CD4-positive, alpha-beta T cell (primary cell): Measurements from ENCODE around the gene SLCO4A1. TPM values are rescaled to one million over a fixed set of nuclear protein-coding genes. Genes with fewer than 3 reads are reported as not detected.

Experiments used
- ATAC-seq: fragments of 200-7000 bp; cut with Tn5 transposase; one replicate; pipeline ENCODE4 v1.10.0; 2022; ENCODE audit warnings: mild to moderate bottlenecking; ENCODE audit not compliant: poor library complexity
- CTCF ChIA-PET: fragments of 350-600 bp; sonication (Branson Sonifier 250); formaldehyde crosslinking; loops from one replicate; lab custom pipeline; 2021; ENCODE audit warnings: antibody characterized with exemption, inconsistent platforms; lab: Charles Lee
- POLR2A ChIA-PET: fragments of 350-600 bp; sonication (Branson Sonifier 250); formaldehyde crosslinking; loops from one replicate; lab custom pipeline; 2021; ENCODE audit warnings: antibody characterized with exemption, inconsistent platforms; lab: Charles Lee
- DNase-seq, 14 experiments: peaks; one replicate each; pipeline ENCODE4 v3.0.0-alpha.2; 2013 to 2020; ENCODE audit warnings: mixed read lengths in 2 of 14
- H3K27ac ChIP-seq, 2 donors: one replicate each; pipeline versions ENCODE4 v1.5.1 to v1.7.0; 2013; ENCODE audit warnings: low read length in 2 of 2, low read depth in 1 of 2, mild to moderate bottlenecking in 1 of 2
- H3K27me3 ChIP-seq, 2 experiments: 1 replicate in 1 of 2; 2 replicates in 1 of 2; pipeline versions ENCODE4 v1.6.1 to v1.7.0; 2013; ENCODE audit warnings: low read length in 2 of 2, control low read depth in 1 of 2, mild to moderate bottlenecking in 1 of 2, moderate library complexity in 1 of 2; ENCODE audit not compliant: insufficient read depth in 2 of 2, control insufficient read depth in 1 of 2
- H3K36me3 ChIP-seq: one replicate; pipeline ENCODE4 v1.6.1; 2013; ENCODE audit warnings: low read length, control low read depth; ENCODE audit not compliant: insufficient read depth
- H3K4me1 ChIP-seq: one replicate; pipeline ENCODE4 v1.6.1; 2013; ENCODE audit warnings: low read length, control low read depth; ENCODE audit not compliant: insufficient read depth
- H3K4me3 ChIP-seq: one replicate; pipeline ENCODE4 v1.5.1; 2013; ENCODE audit warnings: mild to moderate bottlenecking, low read length, moderate library complexity
- H3K9me3 ChIP-seq, 2 experiments: 1 replicate in 1 of 2; 2 replicates in 1 of 2; pipeline versions ENCODE4 v1.6.1 to v1.7.0; 2013; ENCODE audit warnings: low read length in 2 of 2, mild to moderate bottlenecking in 2 of 2, control low read depth in 1 of 2, moderate library complexity in 1 of 2; ENCODE audit not compliant: control insufficient read depth in 1 of 2, insufficient read depth in 1 of 2
- H3K27ac Mint-ChIP-seq: one replicate; pipeline ENCODE4 v1.8.0; 2020; ENCODE audit warnings: mixed read lengths
- H3K27me3 Mint-ChIP-seq: one replicate; pipeline ENCODE4 v1.8.0; 2021; ENCODE audit warnings: mixed read lengths
- H3K36me3 Mint-ChIP-seq: one replicate; pipeline ENCODE4 v1.8.0; 2021; ENCODE audit warnings: low read depth, mixed read lengths
- H3K4me1 Mint-ChIP-seq: one replicate; pipeline ENCODE4 v1.8.0; 2021; ENCODE audit warnings: low read depth, mixed read lengths
- H3K4me3 Mint-ChIP-seq: one replicate; pipeline ENCODE4 v1.8.0; 2020; ENCODE audit warnings: mild to moderate bottlenecking, mixed read lengths
- H3K9me3 Mint-ChIP-seq: one replicate; pipeline ENCODE4 v1.8.0; 2020; ENCODE audit warnings: mixed read lengths
- CTCF ChIP-seq: fragments of 200-600 bp; IDR thresholded peaks from one replicate; pipeline ENCODE4 v1.8.0; 2022; ENCODE audit warnings: antibody characterized with exemption, mild to moderate bottlenecking
- intact Hi-C, 2 experiments: fragments of 100-400 bp; cut with DNase I in 1 of 2; cut with micrococcal nuclease in 1 of 2; formaldehyde crosslinking; loops; one replicate each; pipeline versions ENCODE4 v1.15.1 to v1.9.0; 2023 to 2025; cut with DNase I, micrococcal nuclease
- total RNA-seq, 174 experiments: library from RNA in 2 of 174; stranded (reverse) in 2 of 174; gene quantifications; one replicate each; pipeline ENCODE4 v1.2.3 and lab custom pipeline; 2021 to 2026

The SLCO4A1 gene
- total RNA-seq, 2 experiments from 2014 or later, result 2.3 to 2.5 TPM

GRCh38 chr20:62718546-62718945, 76.2 kb downstream of the SLCO4A1 start:
- Histone ChIP-seq H3K4me1 (peaks cover 33% of the 10 kb centered on the region), H3K27ac (no peak overlapping the region), H3K27me3 (no peaks in the 10 kb centered on the region), H3K4me3 (no peak overlapping the region), H3K36me3 (no peaks in the 10 kb centered on the region), H3K9me3 (peaks cover 12 to 18% of the 10 kb centered on the region in 2 experiments)
- peaks cover 12% of the 10 kb centered on the region for H3K9me3 Mint-ChIP-seq
- H3K4me1 Mint-ChIP-seq, result peaks cover 46% of the 10 kb centered on the region
- ChIA-PET POLR2A (interaction anchor here (1.6 kb wide), 2 partner anchors 21 to 75 kb away, joined by 5 to 7 read pairs; no protein-coding TSS in a partner anchor), CTCF (interaction anchor here (1.3 kb wide), 1 partner anchor 40 kb away, joined by 3 read pairs; no protein-coding TSS in a partner anchor)
- no peak for DNase-seq
- TF ChIP-seq CTCF, result no peak
- no peak for ATAC-seq
- H3K36me3 Mint-ChIP-seq, result peaks cover 6% of the 10 kb centered on the region
- H3K27ac Mint-ChIP-seq, result peak overlapping the region; percentile 44
- H3K4me3 Mint-ChIP-seq, result no peak overlapping the region
- intact Hi-C loops, result no loop called here
- H3K27me3 Mint-ChIP-seq, result no peaks in the 10 kb centered on the region

- H3K4me1 ChIP-seq, result peaks cover 33% of the 10 kb centered on the region
- ChIA-PET CTCF (no interaction called here), POLR2A (interaction anchor here (1.6 kb wide), 2 partner anchors 21 to 75 kb away, joined by 5 to 7 read pairs; no protein-coding TSS in a partner anchor)
- no peaks in the 10 kb centered on the region for H3K36me3 ChIP-seq
- H3K27ac ChIP-seq, result no peak overlapping the region
- no peaks in the 10 kb centered on the region for H3K27me3 Mint-ChIP-seq
- no peak for TF ChIP-seq CTCF
- DNase-seq (no peak), ATAC-seq (no peak)
- H3K27me3 ChIP-seq, result no peaks in the 10 kb centered on the region
- no peak overlapping the region for H3K27ac Mint-ChIP-seq
- H3K9me3 Mint-ChIP-seq, result peaks cover 12% of the 10 kb centered on the region
- peaks cover 12 to 18% of the 10 kb centered on the region in 2 experiments for H3K9me3 ChIP-seq
- H3K36me3 Mint-ChIP-seq, result peaks cover 6% of the 10 kb centered on the region
- intact Hi-C loops, result no loop called here
- no peak overlapping the region for H3K4me3 Mint-ChIP-seq
- no peak overlapping the region for H3K4me3 ChIP-seq
- peaks cover 42% of the 10 kb centered on the region for H3K4me1 Mint-ChIP-seq
Measured at GRCh38 chr20:62719250-62719935, 77.1 kb downstream of the SLCO4A1 start.

Other genes starting within 250 kb of the SLCO4A1 start
- gene CABLES2, start 235.2 kb upstream of the SLCO4A1 start, total RNA-seq, result 1 to 10 TPM; 4.4 TPM
- gene RBBP8NL, start 215.0 kb upstream of the SLCO4A1 start, total RNA-seq, result not detected
- gene GATA5, start 166.5 kb upstream of the SLCO4A1 start, total RNA-seq, result not detected
- gene NTSR1, start 66.3 kb downstream of the SLCO4A1 start, total RNA-seq, result under 1 TPM; 0.55 to 0.56 TPM
- gene MRGBP, start 154.0 kb downstream of the SLCO4A1 start, total RNA-seq, result 1 to 10 TPM; 7.4 to 7.9 TPM
- 10 to 100 TPM; 54.5 to 56.0 TPM for gene OGFR, start 162.3 kb downstream of the SLCO4A1 start, total RNA-seq
- not detected for gene COL9A3, start 174.5 kb downstream of the SLCO4A1 start, total RNA-seq
- 1 to 10 TPM; 5.9 to 6.3 TPM for gene TCFL5, start 219.3 kb downstream of the SLCO4A1 start, total RNA-seq